Measurements from ENCODE around the gene MBTD1. TPM values are rescaled to one million over a fixed set of nuclear protein-coding genes. Genes with fewer than 3 reads are reported as not detected.
"Not testable (repeated sequence)": the region's sequence is repeated elsewhere in the genome, so short reads cannot be mapped to it uniquely, and the experiment has no call there.

Gene MBTD1
- total and polyA plus RNA-seq, 4 donors: 2.4 to 14.2 (median 7.8) TPM

- TF ChIP-seq JUND (IDR thresholded peaks at IDR 0.05): no peak
- peaks cover 0 to under 1% (median 0%) of the 10 kb centered on the region in 4 donors for H3K36me3 ChIP-seq (ENCODE audit: control insufficient read depth in 4 of 4, insufficient read depth in 3 of 4, low read depth in 1 of 4, low read length in 3 of 4)
- H3K9me3 ChIP-seq (ENCODE audit: control insufficient read depth in 4 of 4, low read length in 3 of 4): no peaks in the 10 kb centered on the region
- no peak overlapping the region for H3K4me3 ChIP-seq (ENCODE audit: low read depth in 1 of 3, low read length in 3 of 3)
- WGBS: over 99% methylated on average over 3 of the region's 3 CpGs
- H3K4me1 ChIP-seq (ENCODE audit: control insufficient read depth in 4 of 4, insufficient read depth in 4 of 4, low read length in 3 of 4): peaks cover 5 to 14% (median 9%) of the 10 kb centered on the region in 4 donors
- no peaks in the 10 kb centered on the region for H3K27me3 ChIP-seq (ENCODE audit: control insufficient read depth in 4 of 4, insufficient read depth in 4 of 4, low read length in 3 of 4)
- no peak overlapping the region for H3K27ac ChIP-seq (ENCODE audit: low read depth in 1 of 2, low read length in 2 of 2)
- no peak overlapping the region for H3K9ac ChIP-seq (ENCODE audit: low read depth in 1 of 2, low read length in 2 of 2)
- no peak for DNase-seq (ENCODE audit: low spot score)
Observed at GRCh38 chr17:51229889-51230288, 30.0 kb downstream of the MBTD1 start.

- WGBS: 80% methylated on average over 4 of the region's 4 CpGs
- TF ChIP-seq CTCF (IDR thresholded peaks at IDR 0.05; ENCODE audit: low read depth, low read length, missing input control) (no peak), NR2F2 (IDR thresholded peaks at IDR 0.05) (no peak), ATF3 (IDR thresholded peaks at IDR 0.05) (no peak), HNF4G (IDR thresholded peaks at IDR 0.05) (no peak), EGR1 (IDR thresholded peaks at IDR 0.05; ENCODE audit: low read depth in 2 of 2) (no peak), REST (IDR thresholded peaks at IDR 0.05) (no peak)
- no peak overlapping the region for H3K4me3 ChIP-seq (ENCODE audit: low read depth in 1 of 3, low read length in 3 of 3)
- peaks cover 3 to 13% (median 7%) of the 10 kb centered on the region in 4 donors for H3K4me1 ChIP-seq (ENCODE audit: control insufficient read depth in 4 of 4, insufficient read depth in 4 of 4, low read length in 3 of 4)
- H3K9me3 ChIP-seq (ENCODE audit: control insufficient read depth in 4 of 4, low read length in 3 of 4): no peaks in the 10 kb centered on the region
- DNase-seq (ENCODE audit: low spot score): no peak
- H3K36me3 ChIP-seq (ENCODE audit: control insufficient read depth in 4 of 4, insufficient read depth in 3 of 4, low read depth in 1 of 4, low read length in 3 of 4): peaks cover 0 to 15% (median 4%) of the 10 kb centered on the region in 4 donors
- H3K27me3 ChIP-seq (ENCODE audit: control insufficient read depth in 4 of 4, insufficient read depth in 4 of 4, low read length in 3 of 4): no peaks in the 10 kb centered on the region
- no peak overlapping the region for H3K9ac ChIP-seq (ENCODE audit: low read depth in 1 of 2, low read length in 2 of 2)
- no peak overlapping the region for H3K27ac ChIP-seq (ENCODE audit: low read depth in 1 of 2, low read length in 2 of 2)
Observed at GRCh38 chr17:51228161-51228560, 31.7 kb downstream of the MBTD1 start.

- H3K4me3 ChIP-seq (ENCODE audit: low read depth in 1 of 3, low read length in 3 of 3); H3K9me3 ChIP-seq (ENCODE audit: control insufficient read depth in 4 of 4, low read length in 3 of 4); H3K4me1 ChIP-seq (ENCODE audit: control insufficient read depth in 4 of 4, insufficient read depth in 4 of 4, low read length in 3 of 4); H3K9ac ChIP-seq (ENCODE audit: low read depth in 1 of 2, low read length in 2 of 2); DNase-seq (ENCODE audit: low spot score); H3K27ac ChIP-seq (ENCODE audit: low read depth in 1 of 2, low read length in 2 of 2); H3K27me3 ChIP-seq (ENCODE audit: control insufficient read depth in 4 of 4, insufficient read depth in 4 of 4, low read length in 3 of 4): not testable (repeated sequence)
- WGBS: 94% methylated on average over 7 of the region's 7 CpGs
- H3K36me3 ChIP-seq (ENCODE audit: control insufficient read depth in 4 of 4, insufficient read depth in 3 of 4, low read depth in 1 of 4, low read length in 3 of 4): peaks cover 0 to 17% (median 5%) of the 10 kb centered on the region in 4 donors
Observed at GRCh38 chr17:51225523-51225922, 34.3 kb downstream of the MBTD1 start.

All from liver (tissue), 9 donors.